HepG2 (cell line): Measurements from ENCODE around the gene GFAP. TPM values are rescaled to one million over a fixed set of nuclear protein-coding genes. Genes with fewer than 3 reads are reported as not detected.

ENCODE experiments used
- ATAC-seq: fragments of 200-7000 bp; cut with Tn5 transposase; 3 replicates; pipeline ENCODE4 v1.9.1; 2020; ENCODE audit warnings: mild to moderate bottlenecking, moderate library complexity
- BruUV-seq: library from RNA; stranded (reverse); fragments of 400-500 nt; replicated peaks from 2 replicates; lab custom pipeline; 2021; lab: Mats Ljungman, UMichigan
- CTCF ChIA-PET: fragments of 300-600 bp; formaldehyde crosslinking; extraction: SDS; loops from one replicate; lab custom pipeline; 2021; ENCODE audit warnings: low total read pairs, inconsistent platforms, low intra/inter-chr PET ratio; lab: Yijun Ruan, JAX
- POLR2A ChIA-PET: fragments of 350-600 bp; sonication (Branson Sonifier 250); formaldehyde crosslinking; loops from one replicate; lab custom pipeline; 2020; ENCODE audit warnings: antibody characterized with exemption, inconsistent platforms; lab: Yijun Ruan, JAX
- DNase-seq: peaks from one replicate; pipeline ENCODE4 v3.0.0-alpha.2; 2015; ENCODE audit warnings: low spot score
- FAIRE-seq: peaks from 3 replicates; lab custom pipeline; 2011; peaks lifted over from hg19 to GRCh38; lab: Jason Lieb, UNC
- H2AFZ ChIP-seq: one replicate; pipeline ENCODE4 v1.6.1; 2011; ENCODE audit warnings: low read length, inconsistent platforms
- H3K27ac ChIP-seq: fragments of 300-600 bp; 3 replicates; pipeline ENCODE4 v1.8.0; 2011; ENCODE audit warnings: mixed run types, mild to moderate bottlenecking, mixed read lengths, low read length, inconsistent platforms; ENCODE audit not compliant: insufficient read depth; ENCODE audit errors: extremely low read length
- H3K27me3 ChIP-seq, 2 experiments: fragments of 200-600 bp in 1 of 2; 2 replicates in 1 of 2; 3 replicates in 1 of 2; pipeline versions ENCODE4 v1.6.0 to v1.8.0; 2011; ENCODE audit warnings: low read length in 2 of 2, mild to moderate bottlenecking in 2 of 2, moderate library complexity in 2 of 2, inconsistent platforms in 1 of 2; ENCODE audit not compliant: insufficient read depth in 2 of 2, control insufficient read depth in 1 of 2
- H3K36me3 ChIP-seq, 2 experiments: fragments of 200-600 bp in 1 of 2; replicated peaks in 1 of 2; 2 replicates in 1 of 2; 3 replicates in 1 of 2; pipeline versions ENCODE4 v1.5.1 to v1.8.0; 2011; ENCODE audit warnings: low read length in 2 of 2, inconsistent platforms in 1 of 2; ENCODE audit not compliant: insufficient read depth in 2 of 2, control insufficient read depth in 1 of 2
- H3K4me1 ChIP-seq: 2 replicates; pipeline ENCODE4 v1.5.1; 2012; ENCODE audit warnings: low read length, inconsistent platforms; ENCODE audit not compliant: insufficient read depth
- H3K4me2 ChIP-seq: 2 replicates; pipeline ENCODE4 v1.6.0; 2011; ENCODE audit warnings: low read depth, low read length, inconsistent platforms
- H3K4me3 ChIP-seq, 3 experiments: fragments of 200-600 bp in 1 of 3; sonication (generic), shearing (Covaris generic) in 1 of 3; replicated peaks in 1 of 3; 2 replicates each; pipeline ENCODE4 v1.5.1; 2011 to 2016; ENCODE audit warnings: low read length in 3 of 3, inconsistent platforms in 2 of 3, low read depth in 2 of 3, mild to moderate bottlenecking in 2 of 3, control low read depth in 1 of 3, mixed read lengths in 1 of 3; ENCODE audit not compliant: insufficient read depth in 1 of 3
- H3K79me2 ChIP-seq: one replicate; pipeline ENCODE4 v1.6.1; 2011; ENCODE audit warnings: low read length, inconsistent platforms; ENCODE audit not compliant: insufficient read depth
- H3K9ac ChIP-seq: 2 replicates; pipeline ENCODE4 v1.6.0; 2011; ENCODE audit warnings: mild to moderate bottlenecking, low read depth, low read length, inconsistent platforms; ENCODE audit not compliant: insufficient read depth
- H3K9me3 ChIP-seq: 2 replicates; pipeline ENCODE4 v1.5.1; 2012; ENCODE audit warnings: mild to moderate bottlenecking, low read length
- H4K20me1 ChIP-seq: 2 replicates; pipeline ENCODE4 v1.6.0; 2011; ENCODE audit warnings: inconsistent platforms, mild to moderate bottlenecking, low read length, moderate library complexity; ENCODE audit not compliant: insufficient read depth
- ATF7 ChIP-seq, 2 experiments: fragments of 450-650 bp in 1 of 2; sonication (generic) in 1 of 2; formaldehyde crosslinking in 1 of 2; IDR thresholded peaks; 2 replicates each; pipeline versions ENCODE4 v1.4.0 to v1.6.1; 2016 to 2020; ENCODE audit warnings: antibody characterized with exemption in 1 of 2, mild to moderate bottlenecking in 1 of 2, missing genetic modification reagents in 1 of 2
- POLR2AphosphoS5 ChIP-seq: IDR thresholded peaks from 2 replicates; pipeline ENCODE4 v1.6.1; 2012; ENCODE audit warnings: low read depth, low read length
- POLR2G ChIP-seq: fragments of 200-400 bp; formaldehyde crosslinking; IDR thresholded peaks from 2 replicates; pipeline ENCODE4 v1.6.1; 2018; ENCODE audit warnings: mild to moderate bottlenecking, low read depth, low read length, moderate library complexity
- RBM22 ChIP-seq: fragments of 200-400 bp; formaldehyde crosslinking; optimal IDR thresholded peaks from 2 replicates; pipeline ENCODE3; 2017; ENCODE audit warnings: mild to moderate bottlenecking, low read length, moderate library complexity
- ZNF556 ChIP-seq: sonication (generic); formaldehyde crosslinking; IDR thresholded peaks from 2 replicates; pipeline ENCODE4 v1.4.0; 2020; ENCODE audit warnings: mild to moderate bottlenecking, missing genetic modification reagents, borderline replicate concordance
- WGBS: methylation state at CpG from one replicate; pipeline ENCODE4 v1.1.6; 2017; ENCODE audit warnings: low lambda C conversion rate; 5-methylcytosine and 5-hydroxymethylcytosine counted together
- in situ Hi-C: cut with HindIII; loops from 2 replicates; pipeline ENCODE4 v1.10.0; 2017; ENCODE audit warnings: low pct_unique_long_range_greater_than_20kb; ENCODE audit not compliant: extremely low pct_ligation_motif_present
- intact Hi-C: fragments of 100-400 bp; cut with micrococcal nuclease; formaldehyde crosslinking; loops from one replicate; pipeline ENCODE4 v1.10.0; 2022; ENCODE audit not compliant: unreplicated experiment
- polyA plus RNA-seq, 8 experiments: library from polyadenylated mRNA; depleted of rRNA in 3 of 8; stranded (reverse) in 7 of 8; unstranded in 1 of 8; fragments of >200 nt; fragmentation: Illumina TruSeq in 4 of 8; extraction: Trizol in 4 of 8; gene quantifications; 2 replicates each; pipeline versions ENCODE4 v1.2.1 to v1.2.3, GENCODE V29; 2011 to 2016; ENCODE audit warnings: low read depth in 4 of 8, missing spikeins in 1 of 8, mixed read lengths in 1 of 8; ENCODE audit not compliant: insufficient read depth in 1 of 8
- total RNA-seq, 5 experiments: library from RNA; depleted of rRNA; stranded (reverse); fragments of >200 nt; fragmentation: Illumina TruSeq; extraction: Trizol; gene quantifications; 2 replicates each; pipeline ENCODE4 v1.2.3, GENCODE V29; 2016; ENCODE audit warnings: low read depth in 1 of 5
- TF ChIP-seq, protein P1 (sequence below): sonication (generic); formaldehyde crosslinking; IDR thresholded peaks from 2 replicates; pipeline ENCODE4 v1.4.0; 2020; ENCODE audit warnings: missing genetic modification reagents, mild to moderate bottlenecking, borderline replicate concordance
- TF ChIP-seq, protein P2 (sequence below): sonication (generic); formaldehyde crosslinking; IDR thresholded peaks from 2 replicates; pipeline ENCODE4 v1.8.1; 2023; ENCODE audit warnings: missing genetic modification reagents, mild to moderate bottlenecking, borderline replicate concordance

GFAP gene
- total and polyA plus RNA-seq, 2 of the 13 experiments (the other 11 are each of a cell fraction or from before 2014, with no cell fraction given) = 0.11 to 0.29 TPM

DNA sequence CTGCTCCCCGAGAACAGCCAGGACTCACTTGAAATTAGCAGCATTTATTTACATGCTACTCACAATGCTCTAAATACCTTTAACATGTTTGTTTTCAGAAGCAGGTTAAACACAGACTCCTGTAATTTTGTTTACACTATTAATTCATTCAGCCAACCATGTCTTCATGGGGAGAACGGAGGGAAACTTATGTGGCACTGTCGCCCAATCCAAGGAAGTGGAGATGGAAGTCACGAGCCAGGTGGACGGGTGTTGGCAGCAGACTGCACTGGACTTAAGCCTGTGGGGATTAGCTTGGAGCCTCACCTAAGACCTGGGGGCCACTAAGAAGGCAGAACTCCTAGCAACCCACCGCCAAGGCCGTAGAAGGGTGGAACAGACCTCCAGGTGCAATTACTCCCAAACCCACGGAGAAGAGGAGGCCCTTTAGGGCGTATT is 8.8 kb upstream of the GFAP start:
- Histone ChIP-seq H3K27ac (no peak overlapping the region), H3K4me2 (no peak overlapping the region), H3K4me1 (peaks cover 10% of the 10 kb centered on the region), H3K4me3 (no peak overlapping the region), H3K27me3 (peaks cover 9 to 30% of the 10 kb centered on the region in 2 experiments; a peak in 4 of 5 replicates), H3K79me2 (no peaks in the 10 kb centered on the region), H3K9me3 (no peaks in the 10 kb centered on the region)
- POLR2A ChIA-PET = no interaction called here
- DNase-seq (no peak), FAIRE-seq (no peak)
- no TSS peak for BruUV-seq
- CTCF ChIA-PET = no interaction called here
- in situ Hi-C loops = loop anchor here (5.0 to 10.0 kb wide), 3 partner anchors 38 to 181 kb away; no protein-coding TSS in a partner anchor
- intact Hi-C loops = no loop called here
- TF ChIP-seq, protein P1, sequence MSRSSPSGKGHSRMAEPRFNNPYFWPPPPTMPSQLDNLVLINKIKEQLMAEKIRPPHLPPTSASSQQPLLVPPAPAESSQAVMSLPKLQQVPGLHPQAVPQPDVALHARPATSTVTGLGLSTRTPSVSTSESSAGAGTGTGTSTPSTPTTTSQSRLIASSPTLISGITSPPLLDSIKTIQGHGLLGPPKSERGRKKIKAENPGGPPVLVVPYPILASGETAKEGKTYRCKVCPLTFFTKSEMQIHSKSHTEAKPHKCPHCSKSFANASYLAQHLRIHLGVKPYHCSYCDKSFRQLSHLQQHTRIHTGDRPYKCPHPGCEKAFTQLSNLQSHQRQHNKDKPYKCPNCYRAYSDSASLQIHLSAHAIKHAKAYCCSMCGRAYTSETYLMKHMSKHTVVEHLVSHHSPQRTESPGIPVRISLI = no peak
- TF ChIP-seq, protein P2, sequence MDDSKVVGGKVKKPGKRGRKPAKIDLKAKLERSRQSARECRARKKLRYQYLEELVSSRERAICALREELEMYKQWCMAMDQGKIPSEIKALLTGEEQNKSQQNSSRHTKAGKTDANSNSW (CRISPR knock-in tag) = no peak
- TF ChIP-seq RBM22 = peak; percentile 96
- peak; percentile 36 for TF ChIP-seq POLR2AphosphoS5
- TF ChIP-seq ATF7 (IDR thresholded peaks at IDR 0.05) = no peak
- 0 out of 2 replicates have a peak, but pooled peaks have one; percentile 0 for TF ChIP-seq ATF7 (CRISPR knock-in tag; IDR thresholded peaks at IDR 0.05)
- peak; percentile 59; the same call in 1 of the 2 replicates for TF ChIP-seq POLR2G
- 0 out of 2 replicates have a peak, but pooled peaks have one; percentile 12 for TF ChIP-seq ZNF556
- TF ChIP-seq, all 625 proteins: peak for 5
- Histone ChIP-seq H4K20me1 (no peaks in the 10 kb centered on the region), H3K9ac (no peak overlapping the region), H3K36me3 (peaks cover 25 to 35% of the 10 kb centered on the region in 2 experiments), H2AFZ (no peak overlapping the region)
- no peak for ATAC-seq
- 71% methylated on average over 9 of the region's 9 CpGs for WGBS
